Panc1 (cell line): ENCODE results near the gene CREB3L2.

Experiments
- CTCF ChIP-seq: fragments of 450-650 bp; IDR thresholded peaks from 2 replicates; pipeline ENCODE4 v1.5.1; 2017; ENCODE audit warnings: mild to moderate bottlenecking
- POLR2AphosphoS5 ChIP-seq: IDR thresholded peaks from 2 replicates; pipeline ENCODE4 v1.6.1; 2012; ENCODE audit warnings: mild to moderate bottlenecking, low read depth, low read length, moderate library complexity
- REST ChIP-seq, 2 experiments: IDR thresholded peaks; 2 replicates each; pipeline ENCODE4 v1.6.1; 2011 to 2012; ENCODE audit warnings: low read depth in 2 of 2, control low read depth in 1 of 2, low read length in 1 of 2, mild to moderate bottlenecking in 1 of 2, moderate library complexity in 1 of 2; ENCODE audit not compliant: insufficient read depth in 1 of 2
- SIN3A ChIP-seq: IDR thresholded peaks from 2 replicates; pipeline ENCODE4 v1.6.1; 2012; ENCODE audit warnings: low read depth, mild to moderate bottlenecking, low read length, moderate library complexity, borderline replicate concordance; ENCODE audit not compliant: insufficient read depth

GRCh38 chr7:137978464-137979237 is 23.2 kb downstream of the CREB3L2 start:
- TF ChIP-seq CTCF: no peak
- TF ChIP-seq REST (IDR thresholded peaks at IDR 0.05; ENCODE audit: insufficient read depth in 1 of 2, low read depth in 2 of 2, low read length in 1 of 2): no peak
- TF ChIP-seq POLR2AphosphoS5: no peak
- TF ChIP-seq SIN3A: no peak
